ENCODE results near the gene ZNF729.
"Not testable (repeated sequence)": the region's sequence is repeated elsewhere in the genome, so short reads cannot be mapped to it uniquely, and the experiment has no call there.

The ZNF729 gene

GRCh38 chr19:22286151-22286810 is at the start of gene ZNF729:
Gene ZNF729, plus strand, starts transcription at chr19:22286441. Its CDS starts 85 bp downstream, at chr19:22286526.
- Mint-ChIP-seq H3K4me1 (no peaks in the 10 kb centered on the region), H3K9me3 (peaks cover under 1 to 14% of the 10 kb centered on the region in 2 donors), H3K27me3 (peaks cover 0 to 5% of the 10 kb centered on the region in 2 donors), H3K27ac (no peak within 1 kb of the TSS), H3K36me3 (peaks cover 3% of the 10 kb centered on the region in 2 donors), H3K4me3 (no peak within 1 kb of the TSS)
- DNase-seq (no peak), ATAC-seq (replicated peaks) (no peak)

- Mint-ChIP-seq H3K4me3 (no peak overlapping the region), H3K9me3 (peaks cover 5 to 12% of the 10 kb centered on the region in 2 donors), H3K36me3 (no peaks in the 10 kb centered on the region), H3K27me3 (no peaks in the 10 kb centered on the region), H3K27ac (no peak overlapping the region), H3K4me1 (no peaks in the 10 kb centered on the region)
- no peak for ATAC-seq (replicated peaks)
- DNase-seq, result no peak
Measured at GRCh38 chr19:22256856-22257255, 29.4 kb upstream of the ZNF729 start.

- H3K36me3 Mint-ChIP-seq, result no peaks in the 10 kb centered on the region
- DNase-seq (no peak), ATAC-seq (replicated peaks) (no peak)
- H3K4me1 Mint-ChIP-seq, result no peaks in the 10 kb centered on the region
- H3K4me3 Mint-ChIP-seq, result no peak overlapping the region
- no peak overlapping the region for H3K27ac Mint-ChIP-seq
- H3K9me3 Mint-ChIP-seq, result peaks cover 6 to 13% of the 10 kb centered on the region in 2 donors
- no peaks in the 10 kb centered on the region for H3K27me3 Mint-ChIP-seq
Measured at GRCh38 chr19:22257381-22257780, 28.9 kb upstream of the ZNF729 start.

GRCh38 chr19:22257916-22258315 is 28.3 kb upstream of the ZNF729 start:
- H3K9me3 Mint-ChIP-seq, result peaks cover 8 to 14% of the 10 kb centered on the region in 2 donors
- H3K27me3 Mint-ChIP-seq, result no peaks in the 10 kb centered on the region
- no peaks in the 10 kb centered on the region for H3K36me3 Mint-ChIP-seq
- no peak for DNase-seq
- H3K4me3 Mint-ChIP-seq, result no peak overlapping the region
- no peak for ATAC-seq (replicated peaks)
- H3K4me1 Mint-ChIP-seq, result no peaks in the 10 kb centered on the region
- H3K27ac Mint-ChIP-seq, result no peak overlapping the region

GRCh38 chr19:22260499-22260898 is 25.7 kb upstream of the ZNF729 start:
- H3K36me3 Mint-ChIP-seq, result no peaks in the 10 kb centered on the region
- DNase-seq, result no peak
- no peak overlapping the region for H3K4me3 Mint-ChIP-seq
- H3K4me1 Mint-ChIP-seq, result no peaks in the 10 kb centered on the region
- no peak overlapping the region for H3K27ac Mint-ChIP-seq
- no peak for ATAC-seq (replicated peaks)
- H3K27me3 Mint-ChIP-seq, result no peaks in the 10 kb centered on the region
- peaks cover 8 to 17% of the 10 kb centered on the region in 2 donors for H3K9me3 Mint-ChIP-seq

GRCh38 chr19:22261596-22261995 is 24.6 kb upstream of the ZNF729 start:
- Mint-ChIP-seq H3K4me1 (no peaks in the 10 kb centered on the region), H3K27ac (no peak overlapping the region), H3K36me3 (no peaks in the 10 kb centered on the region), H3K4me3 (no peak overlapping the region), H3K27me3 (no peaks in the 10 kb centered on the region), H3K9me3 (peaks cover 8 to 14% of the 10 kb centered on the region in 2 donors)
- no peak for ATAC-seq (replicated peaks)
- DNase-seq, result no peak

GRCh38 chr19:22263121-22263520 is 23.1 kb upstream of the ZNF729 start:
- no peak for ATAC-seq (replicated peaks)
- Mint-ChIP-seq H3K27me3 (no peaks in the 10 kb centered on the region), H3K9me3 (peaks cover 20 to 26% of the 10 kb centered on the region in 2 donors), H3K27ac (no peak overlapping the region), H3K4me3 (no peak overlapping the region), H3K4me1 (no peaks in the 10 kb centered on the region), H3K36me3 (no peaks in the 10 kb centered on the region)
- DNase-seq, result no peak

GRCh38 chr19:22321554-22321953 is 35.3 kb downstream of the ZNF729 start:
- H3K27me3 Mint-ChIP-seq; ATAC-seq (replicated peaks); H3K36me3 Mint-ChIP-seq; H3K4me3 Mint-ChIP-seq; H3K27ac Mint-ChIP-seq; H3K4me1 Mint-ChIP-seq; DNase-seq: not testable (repeated sequence)
- peaks cover 20 to 23% of the 10 kb centered on the region in 2 donors for H3K9me3 Mint-ChIP-seq

- ATAC-seq (replicated peaks), result no peak
- Mint-ChIP-seq H3K9me3 (peaks cover 25 to 28% of the 10 kb centered on the region in 2 donors), H3K36me3 (peaks cover 0 to 1% of the 10 kb centered on the region in 2 donors), H3K4me1 (no peaks in the 10 kb centered on the region), H3K27ac (no peak overlapping the region), H3K27me3 (no peaks in the 10 kb centered on the region), H3K4me3 (no peak overlapping the region)
- no peak for DNase-seq
Measured at GRCh38 chr19:22326219-22326618, 40.0 kb downstream of the ZNF729 start.

- Mint-ChIP-seq H3K4me3 (no peak overlapping the region), H3K27me3 (no peaks in the 10 kb centered on the region), H3K9me3 (peaks cover 18 to 25% of the 10 kb centered on the region in 2 donors), H3K27ac (no peak overlapping the region), H3K36me3 (no peaks in the 10 kb centered on the region), H3K4me1 (no peaks in the 10 kb centered on the region)
- ATAC-seq (replicated peaks) (no peak), DNase-seq (no peak)
Measured at GRCh38 chr19:22327321-22327720, 41.1 kb downstream of the ZNF729 start.

GRCh38 chr19:22331521-22331920 is 45.3 kb downstream of the ZNF729 start:
- Mint-ChIP-seq H3K4me3 (no peak overlapping the region), H3K27me3 (no peaks in the 10 kb centered on the region), H3K4me1 (no peaks in the 10 kb centered on the region), H3K36me3 (no peaks in the 10 kb centered on the region), H3K9me3 (peaks cover 18 to 22% of the 10 kb centered on the region in 2 donors), H3K27ac (no peak overlapping the region)
- ATAC-seq (replicated peaks), result no peak
- DNase-seq, result no peak

GRCh38 chr19:22332924-22333323 is 46.7 kb downstream of the ZNF729 start:
- Mint-ChIP-seq H3K27ac (no peak overlapping the region), H3K4me1 (no peaks in the 10 kb centered on the region), H3K36me3 (no peaks in the 10 kb centered on the region), H3K27me3 (no peaks in the 10 kb centered on the region), H3K9me3 (peaks cover 11 to 16% of the 10 kb centered on the region in 2 donors), H3K4me3 (no peak overlapping the region)
- DNase-seq, result no peak
- ATAC-seq (replicated peaks), result no peak

GRCh38 chr19:22335716-22336115 is 49.5 kb downstream of the ZNF729 start:
- H3K27me3 Mint-ChIP-seq, result no peaks in the 10 kb centered on the region
- no peaks in the 10 kb centered on the region for H3K4me1 Mint-ChIP-seq
- no peaks in the 10 kb centered on the region for H3K36me3 Mint-ChIP-seq
- DNase-seq, result no peak
- H3K27ac Mint-ChIP-seq, result no peak overlapping the region
- peak; percentile 61 to 67 for ATAC-seq (replicated peaks)
- H3K4me3 Mint-ChIP-seq, result no peak overlapping the region
- H3K9me3 Mint-ChIP-seq, result peaks cover 11 to 13% of the 10 kb centered on the region in 2 donors

GRCh38 chr19:22354665-22355064 is 68.4 kb downstream of the ZNF729 start:
- Mint-ChIP-seq H3K4me3 (no peak overlapping the region), H3K9me3 (peaks cover 17 to 21% of the 10 kb centered on the region in 2 donors), H3K27me3 (no peaks in the 10 kb centered on the region)

More at GRCh38 chr19:22354665-22355064, 68.4 kb downstream of the ZNF729 start:
- ATAC-seq (replicated peaks) (no peak), DNase-seq (no peak)
- Mint-ChIP-seq H3K4me1 (no peaks in the 10 kb centered on the region), H3K27ac (no peak overlapping the region), H3K36me3 (peaks cover 0 to 1% of the 10 kb centered on the region in 2 donors)
